ENCODE results near the gene PAM. TPM values are rescaled to one million over a fixed set of nuclear protein-coding genes. Genes with fewer than 3 reads are reported as not detected.

The PAM gene
- total RNA-seq, 2 experiments from 2014 or later: not detected

DNA sequence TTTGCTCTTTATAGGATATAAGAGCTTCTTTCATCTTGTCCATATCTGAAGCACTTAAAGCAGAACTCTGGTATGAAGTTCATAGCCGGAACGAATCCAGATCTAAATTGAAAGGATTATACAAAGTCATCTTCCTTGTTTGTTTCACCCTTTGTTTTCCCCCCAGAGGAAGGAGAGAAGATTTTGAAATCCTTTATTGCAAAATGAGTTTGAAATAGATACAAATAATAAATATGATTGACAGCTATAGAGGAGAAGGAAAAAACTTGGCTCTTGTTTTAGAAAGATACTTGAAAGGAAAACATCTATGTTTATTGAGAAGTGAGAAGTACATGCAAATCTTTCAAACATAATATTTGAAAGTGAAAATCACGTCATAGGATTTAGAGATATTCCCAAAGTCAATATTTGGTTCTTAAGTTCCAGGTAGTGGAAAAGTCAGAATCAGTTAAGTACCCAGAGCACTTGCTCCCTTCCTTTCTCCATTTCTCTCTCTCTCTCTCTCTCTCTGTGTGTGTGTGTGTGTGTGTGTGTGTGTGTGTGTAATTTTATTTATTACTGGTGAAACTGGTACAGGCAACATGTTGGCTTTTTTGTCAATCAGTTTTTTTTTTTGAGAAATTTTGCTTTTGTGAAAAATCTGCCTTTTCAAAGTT lies 27.2 kb downstream of the PAM start:
- ChIA-PET POLR2A (interaction anchor here (0.7 kb wide), 1 partner anchor 90 kb away, joined by 4 read pairs; no protein-coding TSS in a partner anchor), CTCF (ENCODE audit: unreplicated experiment) (no interaction called here)
- BruUV-seq (replicated peaks): no TSS peak

GRCh38 chr5:102787134-102787533 lies 32.0 kb downstream of the PAM start:
- Histone ChIP-seq H3K4me3 (ENCODE audit: low read depth, low read length, poor library complexity, severe bottlenecking) (no peak overlapping the region), H3K27ac (ENCODE audit: low read depth, low read length, poor library complexity, severe bottlenecking) (no peak overlapping the region), H3K9me2 (ENCODE audit: insufficient read depth, low read length) (no peaks in the 10 kb centered on the region), H3K36me3 (ENCODE audit: insufficient read depth, low read length) (no peaks in the 10 kb centered on the region), H4K20me1 (ENCODE audit: insufficient read depth, low read length) (no peaks in the 10 kb centered on the region), H2AFZ (ENCODE audit: low read length) (no peak overlapping the region), H3K9me3 (ENCODE audit: low read length) (no peaks in the 10 kb centered on the region), H3K4me1 (ENCODE audit: insufficient read depth, low read length, poor library complexity, severe bottlenecking) (no peaks in the 10 kb centered on the region), H3K79me2 (ENCODE audit: insufficient read depth, low read depth, low read length) (no peaks in the 10 kb centered on the region), H3K4me2 (ENCODE audit: low read length) (no peak overlapping the region)
- BruUV-seq (replicated peaks): no TSS peak
- intact Hi-C loops (cut with micrococcal nuclease; ENCODE audit: unreplicated experiment): no loop called here
- CTCF ChIA-PET (ENCODE audit: unreplicated experiment): no interaction called here
- POLR2A ChIA-PET: no interaction called here
- no peak for DNase-seq (ENCODE audit: low spot score)
- no peak for TF ChIP-seq EZH2phosphoT487 (IDR thresholded peaks at IDR 0.05; ENCODE audit: borderline replicate concordance, low read depth, low read length)
- TF ChIP-seq, protein P1, sequence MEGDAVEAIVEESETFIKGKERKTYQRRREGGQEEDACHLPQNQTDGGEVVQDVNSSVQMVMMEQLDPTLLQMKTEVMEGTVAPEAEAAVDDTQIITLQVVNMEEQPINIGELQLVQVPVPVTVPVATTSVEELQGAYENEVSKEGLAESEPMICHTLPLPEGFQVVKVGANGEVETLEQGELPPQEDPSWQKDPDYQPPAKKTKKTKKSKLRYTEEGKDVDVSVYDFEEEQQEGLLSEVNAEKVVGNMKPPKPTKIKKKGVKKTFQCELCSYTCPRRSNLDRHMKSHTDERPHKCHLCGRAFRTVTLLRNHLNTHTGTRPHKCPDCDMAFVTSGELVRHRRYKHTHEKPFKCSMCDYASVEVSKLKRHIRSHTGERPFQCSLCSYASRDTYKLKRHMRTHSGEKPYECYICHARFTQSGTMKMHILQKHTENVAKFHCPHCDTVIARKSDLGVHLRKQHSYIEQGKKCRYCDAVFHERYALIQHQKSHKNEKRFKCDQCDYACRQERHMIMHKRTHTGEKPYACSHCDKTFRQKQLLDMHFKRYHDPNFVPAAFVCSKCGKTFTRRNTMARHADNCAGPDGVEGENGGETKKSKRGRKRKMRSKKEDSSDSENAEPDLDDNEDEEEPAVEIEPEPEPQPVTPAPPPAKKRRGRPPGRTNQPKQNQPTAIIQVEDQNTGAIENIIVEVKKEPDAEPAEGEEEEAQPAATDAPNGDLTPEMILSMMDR (conservative IDR thresholded peaks at IDR 0.05; ENCODE audit: low read length): no peak

More for the DNA sequence above, 27.2 kb downstream of the PAM start:
- Histone ChIP-seq H2AFZ (ENCODE audit: low read length) (no peak overlapping the region), H4K20me1 (ENCODE audit: insufficient read depth, low read length) (peaks cover 5% of the 10 kb centered on the region; the same call in 1 of the 2 replicates), H3K4me3 (ENCODE audit: low read depth, low read length, poor library complexity, severe bottlenecking) (no peak overlapping the region), H3K36me3 (ENCODE audit: insufficient read depth, low read length) (no peaks in the 10 kb centered on the region), H3K27ac (ENCODE audit: low read depth, low read length, poor library complexity, severe bottlenecking) (no peak overlapping the region), H3K4me2 (ENCODE audit: low read length) (no peak overlapping the region), H3K9me3 (ENCODE audit: low read length) (no peaks in the 10 kb centered on the region), H3K9me2 (ENCODE audit: insufficient read depth, low read length) (no peaks in the 10 kb centered on the region), H3K4me1 (ENCODE audit: insufficient read depth, low read length, poor library complexity, severe bottlenecking) (no peaks in the 10 kb centered on the region), H3K79me2 (ENCODE audit: insufficient read depth, low read depth, low read length) (no peaks in the 10 kb centered on the region)
- no peak for TF ChIP-seq EZH2phosphoT487 (IDR thresholded peaks at IDR 0.05; ENCODE audit: borderline replicate concordance, low read depth, low read length)
- TF ChIP-seq, protein P1 (conservative IDR thresholded peaks at IDR 0.05; ENCODE audit: low read length): no peak
- intact Hi-C loops (cut with micrococcal nuclease; ENCODE audit: unreplicated experiment): loop anchor here (5.0 kb wide), 1 partner anchor 260 kb away; no protein-coding TSS in a partner anchor
- DNase-seq (ENCODE audit: low spot score): no peak

GRCh38 chr5:102788788-102789187 lies 33.7 kb downstream of the PAM start:
- intact Hi-C loops (cut with micrococcal nuclease; ENCODE audit: unreplicated experiment): no loop called here
- DNase-seq (ENCODE audit: low spot score): no peak
- H3K79me2 ChIP-seq (ENCODE audit: insufficient read depth, low read depth, low read length): no peaks in the 10 kb centered on the region
- no peak overlapping the region for H2AFZ ChIP-seq (ENCODE audit: low read length)
- TF ChIP-seq EZH2phosphoT487 (IDR thresholded peaks at IDR 0.05; ENCODE audit: borderline replicate concordance, low read depth, low read length): no peak
- TF ChIP-seq, protein P1 (conservative IDR thresholded peaks at IDR 0.05; ENCODE audit: low read length): no peak
- H3K9me3 ChIP-seq (ENCODE audit: low read length): no peaks in the 10 kb centered on the region
- H4K20me1 ChIP-seq (ENCODE audit: insufficient read depth, low read length): no peaks in the 10 kb centered on the region
- BruUV-seq (replicated peaks): no TSS peak
- no peak overlapping the region for H3K4me3 ChIP-seq (ENCODE audit: low read depth, low read length, poor library complexity, severe bottlenecking)
- no peak overlapping the region for H3K4me2 ChIP-seq (ENCODE audit: low read length)
- no peaks in the 10 kb centered on the region for H3K9me2 ChIP-seq (ENCODE audit: insufficient read depth, low read length)
- H3K4me1 ChIP-seq (ENCODE audit: insufficient read depth, low read length, poor library complexity, severe bottlenecking): no peaks in the 10 kb centered on the region
- H3K27ac ChIP-seq (ENCODE audit: low read depth, low read length, poor library complexity, severe bottlenecking): no peak overlapping the region
- CTCF ChIA-PET (ENCODE audit: unreplicated experiment): no interaction called here
- POLR2A ChIA-PET: no interaction called here
- H3K36me3 ChIP-seq (ENCODE audit: insufficient read depth, low read length): no peaks in the 10 kb centered on the region

Measured in OCI-LY7 (cell line).